ENCODE data around the gene SCMH1.
"Not testable (repeated sequence)": the region's sequence is repeated elsewhere in the genome, so short reads cannot be mapped to it uniquely, and the experiment has no call there.

Gene SCMH1

GRCh38 chr1:41149570-41149969 is 92.5 kb downstream of the SCMH1 start:
- H3K27ac ChIP-seq, result no peak overlapping the region
- peaks cover 27% of the 10 kb centered on the region for H3K36me3 ChIP-seq
- DNase-seq, result no peak
- H3K4me3 ChIP-seq (ENCODE audit: low read depth, low read length), result no peak overlapping the region
- H3K27me3 ChIP-seq (ENCODE audit: insufficient read depth, low read depth, severe bottlenecking), result no peaks in the 10 kb centered on the region
- no peaks in the 10 kb centered on the region for H3K9me3 ChIP-seq (ENCODE audit: severe bottlenecking)
- TF ChIP-seq, protein P1, sequence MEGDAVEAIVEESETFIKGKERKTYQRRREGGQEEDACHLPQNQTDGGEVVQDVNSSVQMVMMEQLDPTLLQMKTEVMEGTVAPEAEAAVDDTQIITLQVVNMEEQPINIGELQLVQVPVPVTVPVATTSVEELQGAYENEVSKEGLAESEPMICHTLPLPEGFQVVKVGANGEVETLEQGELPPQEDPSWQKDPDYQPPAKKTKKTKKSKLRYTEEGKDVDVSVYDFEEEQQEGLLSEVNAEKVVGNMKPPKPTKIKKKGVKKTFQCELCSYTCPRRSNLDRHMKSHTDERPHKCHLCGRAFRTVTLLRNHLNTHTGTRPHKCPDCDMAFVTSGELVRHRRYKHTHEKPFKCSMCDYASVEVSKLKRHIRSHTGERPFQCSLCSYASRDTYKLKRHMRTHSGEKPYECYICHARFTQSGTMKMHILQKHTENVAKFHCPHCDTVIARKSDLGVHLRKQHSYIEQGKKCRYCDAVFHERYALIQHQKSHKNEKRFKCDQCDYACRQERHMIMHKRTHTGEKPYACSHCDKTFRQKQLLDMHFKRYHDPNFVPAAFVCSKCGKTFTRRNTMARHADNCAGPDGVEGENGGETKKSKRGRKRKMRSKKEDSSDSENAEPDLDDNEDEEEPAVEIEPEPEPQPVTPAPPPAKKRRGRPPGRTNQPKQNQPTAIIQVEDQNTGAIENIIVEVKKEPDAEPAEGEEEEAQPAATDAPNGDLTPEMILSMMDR (IDR thresholded peaks at IDR 0.05; ENCODE audit: low read depth, low read length), result no peak

GRCh38 chr1:41144285-41144684 is 97.8 kb downstream of the SCMH1 start:
- Histone ChIP-seq H3K9me3 (ENCODE audit: severe bottlenecking) (peaks cover 11% of the 10 kb centered on the region), H3K36me3 (peaks cover 42% of the 10 kb centered on the region)
- TF ChIP-seq, protein P1 (IDR thresholded peaks at IDR 0.05; ENCODE audit: low read depth, low read length), result no peak

GRCh38 chr1:41138549-41138948 is 103.6 kb downstream of the SCMH1 start:
- H3K36me3 ChIP-seq, result peaks cover 44% of the 10 kb centered on the region
- no peaks in the 10 kb centered on the region for H3K27me3 ChIP-seq (ENCODE audit: insufficient read depth, low read depth, severe bottlenecking)
- TF ChIP-seq, protein P1 (IDR thresholded peaks at IDR 0.05; ENCODE audit: low read depth, low read length), result no peak
- no peak for DNase-seq
- H3K27ac ChIP-seq, result no peak overlapping the region
- H3K4me3 ChIP-seq (ENCODE audit: low read depth, low read length), result no peak overlapping the region
- H3K9me3 ChIP-seq (ENCODE audit: severe bottlenecking), result peaks cover 11% of the 10 kb centered on the region

More at GRCh38 chr1:41144285-41144684, 97.8 kb downstream of the SCMH1 start:
- DNase-seq, result no peak
- Histone ChIP-seq H3K4me3 (ENCODE audit: low read depth, low read length) (no peak overlapping the region), H3K27ac (no peak overlapping the region), H3K27me3 (ENCODE audit: insufficient read depth, low read depth, severe bottlenecking) (no peaks in the 10 kb centered on the region)

- TF ChIP-seq, protein P1 (IDR thresholded peaks at IDR 0.05; ENCODE audit: low read depth, low read length), result no peak
- H3K27ac ChIP-seq, result no peak overlapping the region
- no peaks in the 10 kb centered on the region for H3K27me3 ChIP-seq (ENCODE audit: insufficient read depth, low read depth, severe bottlenecking)
- H3K9me3 ChIP-seq (ENCODE audit: severe bottlenecking), result peaks cover 2% of the 10 kb centered on the region
- H3K4me3 ChIP-seq (ENCODE audit: low read depth, low read length), result no peak overlapping the region
- H3K36me3 ChIP-seq, result peaks cover 27% of the 10 kb centered on the region
- DNase-seq, result no peak
These were observed 106.7 kb downstream of the SCMH1 start for GRCh38 chr1:41135196-41135947.

DNA sequence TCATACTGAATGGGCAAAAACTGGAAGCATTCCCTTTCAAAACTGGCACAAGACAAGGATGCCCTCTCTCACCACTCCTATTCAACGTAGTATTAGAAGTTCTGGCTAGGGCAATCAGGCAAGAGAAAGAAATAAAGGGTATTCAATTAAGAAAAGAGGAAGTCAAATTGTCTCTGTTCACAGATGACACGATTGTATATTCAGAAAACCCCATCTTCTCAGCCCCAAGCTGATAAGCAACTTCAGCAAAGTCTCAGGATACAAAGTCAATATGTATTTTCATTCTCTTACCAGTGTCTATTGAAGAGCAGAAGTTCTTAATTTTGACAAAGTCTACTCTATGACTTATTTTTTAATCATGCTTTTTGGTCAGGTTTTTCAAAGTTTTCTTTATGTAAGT is 107.8 kb downstream of the SCMH1 start:
- DNase-seq; H3K9me3 ChIP-seq (ENCODE audit: severe bottlenecking); H3K27ac ChIP-seq; H3K27me3 ChIP-seq (ENCODE audit: insufficient read depth, low read depth, severe bottlenecking); H3K4me3 ChIP-seq (ENCODE audit: low read depth, low read length): not testable (repeated sequence)
- peaks cover 18% of the 10 kb centered on the region for H3K36me3 ChIP-seq

DNA sequence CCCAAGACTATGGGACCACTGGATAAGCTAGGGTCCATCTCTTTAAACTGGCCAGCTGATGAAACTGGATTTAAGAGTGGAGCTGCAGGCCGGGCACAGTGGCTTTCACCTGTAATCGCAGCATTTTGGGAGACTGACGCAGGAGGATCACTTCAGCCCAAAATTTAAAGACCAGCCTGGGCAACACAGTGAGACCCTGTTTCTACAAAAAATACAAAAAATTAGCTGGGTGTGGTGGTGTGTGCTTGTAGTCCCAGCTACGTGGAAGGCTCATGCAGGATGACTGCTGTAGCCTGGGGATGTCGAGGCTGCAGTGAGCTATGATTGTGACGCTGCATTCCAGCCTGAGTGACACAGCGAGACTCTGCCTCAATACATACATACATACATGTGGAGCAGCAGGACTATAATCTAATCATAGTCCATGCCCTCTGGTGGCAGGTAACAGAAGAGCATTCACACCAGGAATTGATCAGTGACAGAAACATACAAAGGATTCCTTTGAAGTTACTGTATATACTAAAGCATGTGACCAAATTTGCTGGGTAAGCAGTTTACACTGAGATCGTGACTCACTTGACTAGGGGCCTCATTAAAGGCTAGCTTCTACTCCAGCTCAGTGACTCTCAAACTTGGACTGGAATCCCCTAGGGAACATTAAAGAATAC is 119.1 kb downstream of the SCMH1 start:
- Histone ChIP-seq H3K27me3 (ENCODE audit: insufficient read depth, low read depth, severe bottlenecking) (no peaks in the 10 kb centered on the region), H3K9me3 (ENCODE audit: severe bottlenecking) (no peaks in the 10 kb centered on the region), H3K4me3 (ENCODE audit: low read depth, low read length) (no peak overlapping the region), H3K27ac (no peak overlapping the region), H3K36me3 (peaks cover 18% of the 10 kb centered on the region)
- peak; percentile 22 for DNase-seq
- TF ChIP-seq, protein P1 (IDR thresholded peaks at IDR 0.05; ENCODE audit: low read depth, low read length), result peak; percentile 55
